GM06990 (cell line): ENCODE measurements around the gene TMEM179.

Experiments used
- DNase-seq: peaks from one replicate; pipeline ENCODE4 v3.0.0-alpha.2; 2011; ENCODE audit not compliant: insufficient read length; ENCODE audit errors: extremely low read depth
- H3K27me3 ChIP-seq: replicated peaks from 2 replicates; pipeline ENCODE4 v1.6.0; 2011; ENCODE audit warnings: low read length; ENCODE audit not compliant: control insufficient read depth, insufficient read depth
- H3K36me3 ChIP-seq: 2 replicates; pipeline ENCODE4 v1.5.1; 2011; ENCODE audit warnings: low read length; ENCODE audit not compliant: control insufficient read depth, insufficient read depth
- H3K4me3 ChIP-seq: replicated peaks from 2 replicates; pipeline ENCODE4 v1.5.1; 2011; ENCODE audit warnings: low read depth, mild to moderate bottlenecking, control low read depth, low read length
- CTCF ChIP-seq: IDR thresholded peaks from 2 replicates; pipeline ENCODE4 v1.5.1; 2011; ENCODE audit warnings: low read length, control low read depth, mild to moderate bottlenecking, inconsistent platforms; ENCODE audit not compliant: insufficient read depth, poor library complexity, severe bottlenecking

Gene TMEM179

GRCh38 chr14:104635717-104636116, 31.1 kb upstream of the TMEM179 start:
- Histone ChIP-seq H3K36me3 (no peaks in the 10 kb centered on the region), H3K4me3 (no peak overlapping the region), H3K27me3 (no peaks in the 10 kb centered on the region)
- no peak for DNase-seq
- TF ChIP-seq CTCF: no peak

- no peak for TF ChIP-seq CTCF
- Histone ChIP-seq H3K36me3 (no peaks in the 10 kb centered on the region), H3K4me3 (no peak overlapping the region), H3K27me3 (no peaks in the 10 kb centered on the region)
- no peak for DNase-seq
Measured at GRCh38 chr14:104634886-104635570, 30.5 kb upstream of the TMEM179 start.

- H3K27me3 ChIP-seq: no peaks in the 10 kb centered on the region
- H3K36me3 ChIP-seq: no peaks in the 10 kb centered on the region
- DNase-seq: no peak
- TF ChIP-seq CTCF: no peak
- H3K4me3 ChIP-seq: no peak overlapping the region
Measured at GRCh38 chr14:104634138-104634760, 29.7 kb upstream of the TMEM179 start.

GRCh38 chr14:104633276-104634137, 28.9 kb upstream of the TMEM179 start:
- no peak for TF ChIP-seq CTCF
- Histone ChIP-seq H3K4me3 (no peak overlapping the region), H3K36me3 (no peaks in the 10 kb centered on the region), H3K27me3 (no peaks in the 10 kb centered on the region; the same call in 1 of the 2 replicates)
- no peak for DNase-seq

GRCh38 chr14:104632781-104633180, 28.2 kb upstream of the TMEM179 start:
- Histone ChIP-seq H3K4me3 (no peak overlapping the region), H3K36me3 (no peaks in the 10 kb centered on the region), H3K27me3 (no peaks in the 10 kb centered on the region; the same call in 1 of the 2 replicates)
- no peak for DNase-seq
- no peak for TF ChIP-seq CTCF
